PFSK-1 (cell line): Measurements from ENCODE around the gene PRKCE.

Experiments used
- FOXP2 ChIP-seq: optimal IDR thresholded peaks from 2 replicates; pipeline ENCODE3; 2011; ENCODE audit warnings: borderline replicate concordance, control low read depth, inconsistent platforms; ENCODE audit not compliant: insufficient read depth; ENCODE audit errors: extremely low read length, extremely low read depth
- POLR2AphosphoS5 ChIP-seq: IDR thresholded peaks from 2 replicates; pipeline ENCODE4 v1.6.1; 2012; ENCODE audit warnings: low read depth, mild to moderate bottlenecking, control low read depth, low read length, moderate library complexity
- REST ChIP-seq, 2 experiments: IDR thresholded peaks; 2 replicates each; pipeline versions ENCODE4 v1.6.1 to v1.8.0; 2011 to 2012; ENCODE audit warnings: low read depth in 2 of 2, low read length in 2 of 2, control low read depth in 1 of 2, inconsistent platforms in 1 of 2, mild to moderate bottlenecking in 1 of 2, moderate library complexity in 1 of 2; ENCODE audit not compliant: insufficient read depth in 1 of 2
- SIN3A ChIP-seq: IDR thresholded peaks from 2 replicates; pipeline ENCODE4 v1.6.1; 2012; ENCODE audit warnings: mild to moderate bottlenecking, low read length, moderate library complexity, borderline replicate concordance; ENCODE audit not compliant: insufficient read depth
- TAF1 ChIP-seq: IDR thresholded peaks from 2 replicates; pipeline ENCODE4 v1.6.1; 2012; ENCODE audit warnings: low read length, control low read depth, borderline replicate concordance; ENCODE audit not compliant: insufficient read depth

The PRKCE gene

GRCh38 chr2:45622336-45623075 is 29.0 kb upstream of the PRKCE start:
- no peak for TF ChIP-seq REST (IDR thresholded peaks at IDR 0.05; ENCODE audit: insufficient read depth in 1 of 2, low read depth in 2 of 2, low read length in 2 of 2)
- no peak for TF ChIP-seq TAF1
- no peak for TF ChIP-seq SIN3A
- no peak for TF ChIP-seq FOXP2
- no peak for TF ChIP-seq POLR2AphosphoS5

- no peak for TF ChIP-seq POLR2AphosphoS5
- TF ChIP-seq REST (IDR thresholded peaks at IDR 0.05; ENCODE audit: insufficient read depth in 1 of 2, low read depth in 2 of 2, low read length in 2 of 2), result no peak
- no peak for TF ChIP-seq SIN3A
- no peak for TF ChIP-seq FOXP2
- TF ChIP-seq TAF1, result no peak
Observed at GRCh38 chr2:45623098-45623497, 28.4 kb upstream of the PRKCE start.

DNA sequence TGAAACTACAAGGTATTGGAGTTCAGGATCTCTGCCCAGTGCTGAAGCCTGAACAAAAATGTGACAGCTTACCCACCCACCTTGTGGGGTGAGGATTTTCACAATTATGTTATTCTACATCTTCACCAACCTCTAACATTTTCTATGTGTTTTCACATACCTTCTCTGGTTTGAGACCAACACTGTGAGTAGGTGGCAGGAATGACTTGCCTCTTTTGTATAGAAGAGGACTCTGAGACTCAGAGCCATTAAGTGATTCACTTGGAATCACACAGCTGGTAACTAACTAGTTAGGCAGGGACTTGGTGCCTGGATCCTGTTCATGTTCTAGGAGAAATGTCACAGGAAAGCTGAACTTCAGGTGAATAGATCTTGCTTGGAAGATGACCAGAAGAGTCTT is 25.7 kb upstream of the PRKCE start:
- no peak for TF ChIP-seq FOXP2
- TF ChIP-seq REST (IDR thresholded peaks at IDR 0.05; ENCODE audit: insufficient read depth in 1 of 2, low read depth in 2 of 2, low read length in 2 of 2), result no peak
- TF ChIP-seq TAF1, result no peak
- TF ChIP-seq SIN3A, result no peak
- TF ChIP-seq POLR2AphosphoS5, result no peak

DNA sequence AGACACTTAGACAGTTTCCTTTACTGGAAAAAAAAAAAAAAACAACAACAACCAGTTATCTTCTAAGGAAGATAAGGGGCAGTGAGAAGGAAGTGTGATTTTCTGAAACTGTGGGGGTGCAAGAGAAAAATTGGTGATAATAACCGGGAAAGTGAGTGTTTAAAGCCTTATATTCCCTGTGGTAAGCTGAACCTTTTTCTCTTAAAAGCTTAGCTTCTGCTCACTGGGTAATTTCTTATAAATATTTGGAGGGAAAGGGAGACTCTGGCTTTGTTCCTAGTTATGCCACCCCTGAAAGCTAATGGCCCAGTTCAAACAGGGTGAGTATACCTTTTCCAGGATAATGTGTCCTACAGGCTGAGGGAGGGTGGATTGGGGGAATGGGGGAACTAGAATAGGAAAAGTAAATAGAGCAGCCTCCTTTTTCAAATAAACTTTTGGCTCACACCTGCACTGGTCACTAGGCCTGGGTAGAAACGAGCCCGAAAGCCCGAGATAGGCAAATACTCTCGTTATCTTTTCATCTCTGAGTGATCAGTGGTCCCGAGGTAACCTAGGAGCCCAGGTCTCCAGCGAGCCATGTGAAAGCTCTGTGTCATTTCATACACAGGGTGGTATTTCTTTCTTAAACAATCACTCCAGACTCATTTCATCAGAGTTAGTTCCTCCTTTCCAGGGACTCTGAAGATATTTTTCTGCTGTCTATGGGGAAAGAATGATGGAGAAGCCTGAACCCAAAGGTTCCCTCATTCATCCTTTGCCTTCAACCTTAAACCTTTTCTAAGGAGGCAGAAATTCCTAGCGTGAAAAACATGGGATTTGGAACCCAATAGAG is 24.9 kb upstream of the PRKCE start:
- TF ChIP-seq SIN3A (no peak), TAF1 (no peak), POLR2AphosphoS5 (no peak), FOXP2 (no peak), REST (IDR thresholded peaks at IDR 0.05; ENCODE audit: insufficient read depth in 1 of 2, low read depth in 2 of 2, low read length in 2 of 2) (no peak)
